HG03558 (cell line): ENCODE results near the gene INSM1.
A peak's percentile ranks its signal among the peaks of the same experiment; 100 is the strongest.
"Not testable (repeated sequence)": the region's sequence is repeated elsewhere in the genome, so short reads cannot be mapped to it uniquely, and the experiment has no call there.

Source experiments
- ATAC-seq: cut with Tn5 transposase; IDR thresholded peaks from one replicate; pipeline ENCODE4 v1.9.1; 2021; ENCODE audit warnings: moderate number of reproducible peaks; ENCODE audit not compliant: unreplicated experiment; ENCODE audit errors: extremely low read depth

The INSM1 gene

DNA sequence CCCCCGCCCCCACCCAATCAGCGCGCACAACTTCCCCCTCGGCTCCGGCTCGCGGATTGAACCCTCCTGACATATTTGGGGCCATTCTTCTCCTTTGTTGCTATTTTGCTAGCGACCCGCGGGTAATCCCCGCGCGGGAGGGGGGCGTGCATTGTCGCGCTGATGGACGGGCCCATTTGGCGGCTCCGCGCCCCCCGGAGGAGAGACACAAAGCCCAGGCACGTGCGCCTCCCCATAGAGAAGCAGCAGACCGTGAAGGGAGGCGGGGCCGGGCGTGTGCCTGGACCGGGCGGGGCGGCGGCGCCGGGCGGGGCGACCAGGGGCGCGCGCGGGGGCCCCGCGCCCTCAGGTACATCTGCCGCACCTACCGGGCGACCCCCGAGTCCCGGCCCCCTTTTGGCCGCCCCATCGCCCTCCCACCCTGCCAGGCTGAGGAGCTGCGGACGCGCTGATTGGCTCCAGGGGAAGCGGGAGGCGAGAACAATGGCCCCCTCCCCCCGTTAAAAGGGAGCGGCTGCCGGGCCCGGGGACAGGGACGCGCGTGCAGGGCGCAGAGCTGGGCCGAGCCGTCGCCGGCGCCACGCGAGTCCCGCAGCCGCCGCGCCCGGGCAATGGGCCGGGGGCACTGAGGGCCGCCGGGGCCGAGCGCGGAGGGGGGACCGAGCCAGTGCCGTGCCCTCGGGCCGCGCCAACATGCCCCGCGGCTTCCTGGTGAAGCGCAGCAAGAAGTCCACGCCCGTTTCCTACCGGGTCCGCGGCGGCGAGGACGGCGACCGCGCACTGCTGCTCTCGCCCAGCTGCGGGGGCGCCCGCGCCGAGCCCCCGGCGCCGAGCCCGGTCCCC is at the start of gene INSM1:
Gene INSM1, plus strand, starts transcription at position 530 of the 843 bp plus-strand sequence. Its CDS starts 164 bp downstream, at position 694.
- no peak for ATAC-seq

GRCh38 chr20:20318365-20319161 is 49.3 kb upstream of the INSM1 start:
- ATAC-seq: no peak

DNA sequence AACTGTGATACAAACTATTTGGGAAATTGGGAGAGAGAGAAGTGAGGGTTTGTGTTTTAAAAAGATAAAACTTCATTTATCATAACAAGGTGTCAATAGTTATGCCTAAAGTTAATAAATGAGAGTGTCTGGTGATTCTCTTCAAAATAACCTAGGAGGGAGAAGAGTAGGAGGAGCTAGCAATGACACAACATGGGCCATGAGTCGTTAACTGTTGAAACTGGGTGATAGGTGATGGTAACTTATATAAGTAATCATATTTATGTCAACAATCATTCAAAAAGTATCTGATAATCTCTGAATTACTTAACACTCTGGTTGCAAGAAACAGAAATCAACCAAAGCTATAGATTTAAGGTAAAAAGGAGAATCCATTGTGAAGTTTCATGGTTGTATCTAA is 46.8 kb upstream of the INSM1 start:
- ATAC-seq: no peak

GRCh38 chr20:20321917-20322316 is 46.0 kb upstream of the INSM1 start:
- no peak for ATAC-seq

DNA sequence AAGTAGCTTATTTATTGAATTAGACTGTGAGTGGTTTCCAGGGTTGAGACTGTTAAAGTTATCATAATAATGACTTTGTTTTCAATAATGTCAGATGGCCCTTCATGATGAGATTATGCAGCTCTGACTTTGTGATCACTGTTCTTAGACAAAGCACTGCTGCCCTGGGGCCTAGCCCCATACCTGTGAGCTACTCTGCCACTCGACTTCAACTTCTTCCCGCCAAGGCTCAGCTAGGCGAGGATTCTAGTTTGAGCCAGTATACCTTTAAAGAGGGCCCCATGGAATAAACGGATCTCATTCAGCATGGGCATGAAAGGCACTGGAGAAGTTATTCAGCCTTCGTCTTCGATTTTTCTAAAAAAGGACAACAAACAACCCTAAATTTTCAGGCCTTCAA is 45.0 kb upstream of the INSM1 start:
- ATAC-seq: no peak

GRCh38 chr20:20327746-20328145 is 40.2 kb upstream of the INSM1 start:
- no peak for ATAC-seq

- no peak for ATAC-seq
These were observed 38.3 kb upstream of the INSM1 start for GRCh38 chr20:20329564-20329963.

- ATAC-seq: no peak
These were observed 36.7 kb upstream of the INSM1 start for GRCh38 chr20:20331156-20331555.

DNA sequence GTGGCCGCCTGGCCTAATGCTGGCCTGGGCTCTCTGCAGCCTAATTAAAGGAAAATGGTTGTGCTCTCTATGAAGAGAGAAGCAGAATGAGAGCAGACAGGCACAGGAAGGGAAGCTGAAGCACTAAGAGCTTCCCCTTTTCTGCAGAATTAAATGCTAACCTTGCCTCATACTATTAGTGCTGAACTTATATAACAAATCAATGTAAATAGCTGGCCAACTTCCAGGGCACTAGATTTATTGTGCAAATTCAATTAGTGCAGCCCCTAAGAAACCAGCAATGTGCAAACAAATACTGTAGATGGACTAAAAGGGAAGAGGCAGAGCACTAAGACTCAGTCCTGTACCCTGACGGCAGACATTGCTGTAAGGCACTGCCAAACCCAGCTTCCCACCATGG is 36.1 kb upstream of the INSM1 start:
- no peak for ATAC-seq

DNA sequence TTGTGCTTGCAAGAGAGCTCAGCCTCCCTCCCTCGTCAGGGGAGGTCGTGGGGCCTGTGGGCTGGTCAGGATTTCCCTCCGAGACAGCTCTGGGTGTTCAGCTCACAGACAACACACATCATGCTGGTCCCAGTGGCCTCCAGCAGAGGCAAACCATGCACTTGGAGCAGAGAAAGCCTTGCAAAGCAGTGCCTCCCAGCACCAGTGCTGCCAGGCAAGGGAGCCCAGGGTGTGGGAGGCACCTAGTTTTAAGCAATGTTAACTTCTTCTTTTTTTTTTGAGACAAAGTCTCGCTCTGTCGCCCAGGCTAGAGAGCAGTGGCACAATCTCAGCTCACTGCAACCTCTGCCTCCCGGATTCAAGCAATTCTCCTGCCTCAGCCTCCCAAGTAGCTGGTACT is 34.0 kb upstream of the INSM1 start:
- no peak for ATAC-seq

DNA sequence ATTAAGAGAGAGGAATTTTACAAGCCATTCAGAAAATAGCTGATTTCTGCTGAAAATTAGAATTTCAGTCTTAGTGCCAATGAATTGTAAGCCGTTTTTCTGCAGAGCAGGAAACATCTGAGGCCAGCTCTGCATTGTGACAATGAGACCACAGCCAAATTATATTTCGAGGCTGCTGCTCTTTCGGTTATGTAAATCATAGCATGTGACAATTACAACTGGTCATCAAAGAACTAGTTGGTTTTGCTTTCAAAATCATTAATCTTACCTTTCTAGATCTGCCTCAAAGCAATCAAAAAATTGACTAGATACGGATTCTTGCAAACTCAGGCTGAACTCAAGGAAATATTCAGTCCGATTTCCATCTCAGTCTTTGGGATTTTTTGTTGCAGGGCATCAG is 33.4 kb upstream of the INSM1 start:
- ATAC-seq: peak; percentile 89

- no peak for ATAC-seq
These were observed 29.7 kb upstream of the INSM1 start for GRCh38 chr20:20338133-20338730.

- no peak for ATAC-seq
These were observed 27.5 kb upstream of the INSM1 start for GRCh38 chr20:20340443-20340842.

- no peak for ATAC-seq
These were observed 26.5 kb upstream of the INSM1 start for GRCh38 chr20:20341371-20341770.

DNA sequence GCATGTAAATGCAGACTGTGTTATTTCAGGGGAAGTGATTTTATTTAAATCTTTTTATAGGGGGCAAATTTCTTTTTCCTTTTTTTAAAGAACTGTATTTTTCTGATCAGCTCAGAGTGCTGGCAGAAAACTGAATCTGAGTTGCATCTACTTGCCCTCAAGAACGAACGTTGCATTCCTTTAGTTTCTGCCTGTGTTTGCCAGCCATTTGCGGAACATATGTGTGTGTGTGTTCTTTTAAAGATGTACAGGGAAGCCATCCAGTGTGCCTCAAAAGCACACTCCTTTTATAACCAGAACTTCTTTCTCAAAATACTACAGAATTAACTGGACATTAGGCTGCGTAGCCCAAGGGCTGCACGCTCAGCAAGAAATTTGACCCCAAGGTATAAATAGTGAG is 25.8 kb upstream of the INSM1 start:
- no peak for ATAC-seq

- no peak for ATAC-seq
These were observed 24.0 kb upstream of the INSM1 start for GRCh38 chr20:20343932-20344331.

- ATAC-seq: no peak
These were observed 23.4 kb upstream of the INSM1 start for GRCh38 chr20:20344476-20344875.

DNA sequence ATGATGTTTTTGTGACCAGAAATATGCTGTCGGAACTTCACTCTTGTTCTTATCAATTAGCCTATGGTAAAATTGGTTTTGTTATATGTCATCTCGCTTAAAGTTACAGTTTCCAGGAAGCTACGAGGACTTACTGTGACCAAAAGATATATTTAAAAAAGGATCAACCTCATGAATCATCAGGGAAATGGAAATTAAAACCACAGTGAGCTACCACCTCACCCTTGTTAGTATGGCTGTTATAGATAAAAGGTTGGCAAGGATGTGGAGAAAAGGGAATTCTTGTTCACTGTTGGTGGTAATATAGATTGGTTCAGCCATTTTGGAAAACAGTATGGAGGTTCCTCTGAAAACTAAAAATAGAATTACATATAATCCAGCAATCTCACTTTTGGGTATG is 14.3 kb upstream of the INSM1 start:
- no peak for ATAC-seq

DNA sequence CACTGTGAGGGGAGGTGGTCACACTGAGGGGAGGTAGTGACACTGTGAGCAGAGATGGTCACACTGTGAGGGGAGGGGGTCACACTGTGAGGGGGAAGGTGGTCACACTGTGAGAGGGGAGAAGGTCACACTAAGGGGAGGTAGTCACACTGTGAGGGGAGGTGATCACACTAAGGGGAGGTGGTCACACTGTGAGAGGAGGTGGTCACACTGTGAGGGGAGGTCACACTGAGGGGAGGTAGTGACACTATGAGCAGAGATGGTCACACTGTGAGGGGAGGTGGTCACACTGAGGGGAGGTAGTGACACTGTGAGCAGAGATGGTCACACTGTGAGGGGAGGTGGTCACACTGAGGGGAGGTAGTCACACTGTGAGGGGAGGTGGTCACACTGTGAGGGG is 12.4 kb upstream of the INSM1 start:
- not testable (repeated sequence) for ATAC-seq

- ATAC-seq: no peak
These were observed 9.1 kb upstream of the INSM1 start for GRCh38 chr20:20358801-20359200.

GRCh38 chr20:20359628-20360027 is 8.3 kb upstream of the INSM1 start:
- ATAC-seq: no peak
